GM21723 (cell line): ENCODE results near the gene PLAAT3.
A peak's percentile ranks its signal among the peaks of the same experiment; 100 is the strongest.
"Not testable (repeated sequence)": the region's sequence is repeated elsewhere in the genome, so short reads cannot be mapped to it uniquely, and the experiment has no call there.

Experiments
- ATAC-seq: cut with Tn5 transposase; IDR thresholded peaks from one replicate; pipeline ENCODE4 v1.9.1; 2021; ENCODE audit warnings: mild to moderate bottlenecking, moderate library complexity; ENCODE audit not compliant: unreplicated experiment

The PLAAT3 gene

DNA sequence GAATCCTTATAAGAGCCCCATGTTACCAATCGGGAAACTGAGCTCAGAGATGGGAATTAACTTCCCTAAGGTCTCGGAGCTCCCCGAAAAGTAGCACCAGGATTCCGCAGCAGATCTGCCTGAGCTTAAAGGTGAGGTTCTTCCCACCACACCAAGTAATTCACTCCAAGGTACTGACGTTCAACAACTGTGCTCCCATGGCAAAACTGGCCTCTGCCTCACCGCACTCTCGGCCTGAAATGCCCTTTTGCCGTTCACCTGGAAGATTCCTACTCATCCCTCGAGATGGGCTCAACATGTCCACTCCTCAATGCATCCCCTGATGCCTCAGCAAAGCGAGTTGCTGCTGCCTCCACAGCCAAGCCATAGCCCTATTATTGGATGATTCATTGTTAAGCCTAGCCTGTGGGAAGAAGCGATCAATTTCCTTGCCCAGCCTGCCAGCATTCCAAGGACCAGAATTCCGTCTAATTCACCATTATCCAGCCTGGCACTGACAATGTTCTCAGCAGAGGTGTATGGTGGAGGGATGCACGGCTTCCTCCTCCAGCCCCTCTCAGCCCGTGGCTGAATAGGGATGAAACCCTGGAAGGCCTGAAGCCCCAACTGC is 4.2 kb downstream of the PLAAT3 start:
- ATAC-seq, result no peak

DNA sequence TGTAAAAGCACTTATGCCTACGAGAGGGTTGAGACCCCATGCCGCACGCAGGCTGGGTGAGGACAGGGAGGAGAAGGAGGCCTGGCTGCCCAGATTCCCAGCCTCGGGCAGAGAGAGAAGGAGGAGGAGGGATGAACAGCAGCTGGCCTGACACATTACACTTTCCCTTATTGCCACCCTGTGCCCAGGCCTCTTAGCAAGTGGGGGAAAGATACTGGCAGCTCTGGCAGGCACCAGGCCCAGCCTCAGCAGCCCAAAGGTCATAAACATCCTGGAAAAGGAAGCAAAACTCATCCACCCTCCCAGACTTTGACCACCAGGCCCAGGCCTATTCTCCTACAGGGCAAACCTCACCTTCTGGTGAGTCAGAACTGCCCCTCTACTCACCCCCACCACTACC is 4.7 kb downstream of the PLAAT3 start:
- ATAC-seq, result no peak

DNA sequence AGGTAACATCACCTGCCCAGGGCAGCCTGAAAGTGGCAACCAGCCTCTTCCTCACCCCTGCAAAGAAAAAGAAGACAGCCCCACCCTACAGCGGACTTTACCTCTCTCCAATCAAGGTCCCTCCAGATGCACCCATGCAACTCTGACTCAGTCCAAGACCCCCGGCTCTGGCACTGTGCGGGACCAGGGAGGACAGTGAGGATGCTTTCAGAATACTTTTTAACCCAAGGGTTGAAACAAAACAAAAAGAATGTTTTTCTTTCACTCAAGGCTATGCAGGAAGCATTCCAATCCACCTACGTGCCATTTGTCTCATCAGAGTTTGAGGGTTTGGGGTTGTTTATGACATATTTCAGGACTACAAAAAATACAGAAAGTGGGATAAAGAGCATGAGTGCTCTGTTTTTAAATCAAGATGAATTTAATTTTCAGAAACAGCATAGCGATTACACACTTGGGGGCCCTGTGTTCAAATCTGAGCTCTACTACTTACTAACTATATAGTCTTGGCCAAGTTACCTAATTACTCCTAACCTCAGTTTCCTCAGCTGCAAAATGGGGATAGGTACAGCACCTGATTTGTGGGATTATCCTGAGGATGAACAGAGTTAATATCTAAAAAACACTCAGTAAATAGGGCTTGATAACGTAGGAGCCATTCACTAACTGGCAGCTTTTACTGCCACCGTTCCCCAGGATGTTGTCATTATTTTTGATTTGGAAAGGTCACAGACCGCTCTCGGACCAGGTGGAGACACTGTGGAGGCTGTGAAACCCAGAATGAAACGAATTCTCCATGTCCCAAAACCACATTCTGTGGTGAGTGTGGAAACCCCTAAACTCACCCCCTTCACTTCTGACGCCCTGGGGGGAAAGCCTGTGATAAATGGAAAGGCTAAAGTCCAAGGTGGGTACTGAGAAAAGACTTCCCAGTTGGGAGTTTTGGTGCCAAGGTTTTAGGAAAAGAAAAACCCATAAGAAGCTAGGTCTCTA is 5.6 kb downstream of the PLAAT3 start:
- no peak for ATAC-seq

DNA sequence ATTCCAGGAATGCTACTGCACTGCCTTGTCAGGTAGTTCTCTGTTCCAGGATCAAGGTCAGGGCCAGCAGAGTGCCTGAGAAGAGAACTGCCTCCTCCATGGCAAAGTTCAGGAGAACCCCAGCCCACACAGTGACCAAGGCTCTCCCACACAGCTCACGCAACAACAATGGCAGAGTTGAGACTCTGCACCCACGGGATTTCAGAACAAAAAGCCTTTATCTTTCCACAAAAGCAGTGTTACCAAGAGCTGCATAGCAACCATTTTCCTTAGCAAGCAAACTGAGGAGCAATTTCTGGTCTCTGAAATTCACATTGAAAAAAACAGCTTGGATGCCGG is 11.1 kb downstream of the PLAAT3 start:
- ATAC-seq, result no peak

DNA sequence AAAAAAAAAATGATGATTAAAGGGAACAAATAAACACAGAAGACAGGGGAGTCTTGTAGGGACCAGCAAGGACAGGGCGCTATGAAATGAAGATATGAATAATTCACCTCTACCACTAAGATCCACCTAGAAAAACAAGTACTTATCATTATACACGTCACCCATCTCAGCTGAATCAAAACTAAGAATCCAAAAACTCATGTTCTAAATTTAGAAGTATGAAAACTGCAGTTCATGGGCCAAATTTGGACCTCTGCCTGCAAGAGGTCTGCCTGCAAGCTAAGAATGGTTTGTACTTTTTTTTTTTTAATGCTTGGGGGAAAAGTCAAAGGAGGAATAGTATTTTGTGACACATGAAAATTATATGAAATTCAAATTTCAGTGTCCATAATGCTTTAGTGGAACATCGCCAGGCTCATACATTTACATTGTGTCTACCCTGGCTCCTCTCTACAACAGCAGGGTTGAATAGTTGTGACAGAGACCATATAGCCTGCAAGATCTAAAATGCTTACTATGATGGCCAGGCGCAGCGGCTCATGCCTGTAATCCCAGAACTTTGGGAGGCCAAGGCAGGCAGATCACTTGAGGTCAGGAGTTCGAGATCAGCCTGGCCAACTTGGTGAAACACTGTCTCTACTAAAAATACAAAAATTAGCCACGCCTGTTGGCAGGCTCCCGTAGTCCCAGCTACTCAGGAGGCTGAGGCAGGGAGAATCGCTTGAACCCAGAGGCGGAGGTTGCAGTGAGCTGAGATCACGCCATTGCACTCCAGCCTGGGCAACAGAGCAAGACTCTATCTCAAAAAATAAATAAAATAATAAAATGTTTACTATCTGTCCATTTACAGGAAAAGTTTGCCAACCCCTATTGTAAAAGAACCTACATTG is 11.7 kb downstream of the PLAAT3 start:
- ATAC-seq, result not testable (repeated sequence)

DNA sequence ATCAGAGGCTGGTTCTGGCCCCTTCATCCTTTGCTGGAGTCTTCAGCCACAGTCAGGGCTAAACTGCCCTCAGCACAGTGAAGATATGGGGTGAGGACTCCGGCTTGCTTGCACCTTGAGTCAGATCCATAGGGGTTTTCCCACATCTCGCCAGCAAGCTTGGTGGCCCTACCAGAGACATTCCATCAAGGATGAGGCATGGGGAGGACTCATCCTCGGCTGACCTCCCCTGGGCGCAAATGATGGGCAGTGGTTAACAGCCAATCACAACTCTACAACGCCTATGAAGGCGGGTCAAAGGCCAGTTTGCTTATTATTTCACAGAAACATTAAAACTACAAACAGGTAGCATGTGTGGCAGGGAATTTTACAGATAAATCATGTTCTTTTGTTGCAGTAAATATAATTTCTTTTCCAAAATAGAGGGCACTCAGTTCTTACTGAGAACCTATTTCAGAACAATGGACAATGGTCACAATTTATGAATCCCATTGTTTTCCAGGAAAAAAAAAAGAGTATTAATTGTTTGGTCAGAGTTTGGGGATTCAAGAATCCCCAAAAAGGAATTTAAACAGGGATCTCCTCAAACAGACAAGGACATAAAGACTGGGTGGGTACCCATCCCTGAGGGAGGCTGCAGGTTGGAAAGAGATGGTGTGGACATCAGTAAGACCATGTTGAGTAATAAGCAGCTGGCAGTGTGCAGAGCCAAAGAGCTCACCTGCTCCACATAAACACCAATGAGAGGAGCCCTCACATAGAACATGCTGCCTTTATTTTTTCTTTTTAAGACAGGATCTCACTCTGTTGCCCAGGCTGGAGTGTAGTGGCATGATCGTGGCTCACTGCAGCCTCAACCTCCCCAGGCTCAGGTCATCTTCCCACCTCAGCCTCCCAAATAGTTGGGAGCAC is 14.8 kb downstream of the PLAAT3 start:
- no peak for ATAC-seq

DNA sequence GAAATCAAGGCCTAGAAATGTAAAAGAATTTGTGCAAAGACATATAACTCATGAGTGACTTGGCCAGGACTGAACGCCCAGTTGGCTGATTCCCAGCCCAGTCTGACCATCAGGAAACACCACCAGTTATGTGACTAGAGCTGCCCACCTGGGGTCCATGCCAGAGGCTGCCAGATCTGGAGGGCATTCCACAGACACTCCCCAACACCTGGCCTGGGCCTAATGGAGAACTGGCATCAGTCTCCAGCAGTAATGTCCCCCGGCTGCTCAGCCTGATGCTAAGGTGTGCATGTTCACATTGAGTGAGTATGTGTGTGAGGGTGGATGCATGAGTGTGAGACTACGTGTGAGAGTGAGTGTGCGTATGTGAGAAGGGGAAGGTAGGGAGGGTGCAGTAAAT is 15.7 kb downstream of the PLAAT3 start:
- no peak for ATAC-seq

DNA sequence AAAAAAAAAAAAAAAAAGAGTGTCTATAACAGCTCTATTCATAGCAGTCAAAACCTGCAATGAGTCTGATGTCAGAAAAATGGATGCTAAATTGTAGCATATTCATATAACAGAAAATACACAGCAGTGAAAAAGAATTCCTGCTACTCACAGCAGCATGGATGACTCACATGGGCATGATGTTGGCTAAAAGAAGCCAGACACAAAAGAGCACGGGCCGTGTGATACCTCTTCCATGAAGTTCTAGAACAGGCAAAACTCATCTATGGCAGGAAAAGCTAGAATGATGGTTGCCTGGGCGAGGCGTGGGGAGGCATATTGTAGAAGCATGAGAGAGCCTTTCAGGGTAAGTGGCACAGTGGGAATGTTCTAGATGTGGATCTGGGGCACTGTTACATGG is 18.9 kb downstream of the PLAAT3 start:
- ATAC-seq, result no peak

DNA sequence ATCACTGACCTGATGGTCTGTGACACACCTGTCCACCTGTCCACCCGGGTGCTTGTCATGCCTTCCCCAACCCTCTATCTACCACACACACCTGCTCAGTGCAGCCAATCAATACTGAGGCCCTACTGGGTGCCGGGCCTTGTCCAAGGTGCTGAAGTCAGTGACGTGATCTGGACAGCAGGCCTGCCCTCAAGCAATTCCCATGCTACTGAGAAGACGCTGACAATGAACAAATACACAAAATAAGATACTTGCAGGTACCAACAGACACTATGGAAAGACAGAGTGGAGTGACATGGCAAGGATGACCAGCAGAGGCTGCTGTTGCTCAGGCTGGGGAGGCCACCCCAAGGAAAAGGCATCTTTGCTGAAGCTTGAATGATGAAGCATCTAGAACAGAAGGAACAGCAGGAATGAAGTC is 21.2 kb downstream of the PLAAT3 start:
- ATAC-seq, result no peak

DNA sequence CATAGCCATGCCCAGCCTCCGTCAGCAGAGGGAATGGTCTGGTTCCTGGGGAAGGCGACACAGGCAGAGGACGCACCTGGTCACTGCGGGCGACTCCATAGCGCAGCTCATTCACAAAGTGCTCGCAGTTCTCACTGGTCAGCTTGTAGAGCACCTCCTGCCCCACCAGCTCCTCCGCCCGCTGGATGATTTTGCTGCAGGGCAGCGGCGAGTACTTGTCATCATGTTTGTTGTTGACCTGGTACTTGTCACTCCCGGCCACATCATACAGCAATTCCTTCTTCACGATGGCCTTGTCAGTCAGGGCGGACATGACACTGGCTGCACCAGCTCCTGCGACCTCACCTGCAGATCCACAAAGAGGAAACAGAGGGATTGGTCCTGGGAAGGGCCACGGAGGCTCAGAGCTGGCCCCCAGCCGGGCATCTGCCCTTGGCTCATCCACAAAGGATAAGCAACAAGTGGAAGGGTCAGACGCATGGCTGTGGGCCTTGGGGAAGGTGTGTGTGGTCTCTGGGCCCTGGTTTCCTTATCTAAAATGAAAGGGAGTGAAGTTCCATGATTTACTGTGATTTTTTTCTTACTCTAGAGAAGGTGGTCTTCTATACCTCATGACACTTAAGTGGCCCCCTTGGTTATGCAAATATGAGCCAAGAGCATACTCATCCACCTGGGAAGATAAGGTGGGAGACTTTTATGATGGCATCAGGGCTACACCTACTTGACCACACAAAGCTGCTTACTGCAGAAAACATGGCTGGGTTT is 24.0 kb downstream of the PLAAT3 start:
- ATAC-seq, result no peak

DNA sequence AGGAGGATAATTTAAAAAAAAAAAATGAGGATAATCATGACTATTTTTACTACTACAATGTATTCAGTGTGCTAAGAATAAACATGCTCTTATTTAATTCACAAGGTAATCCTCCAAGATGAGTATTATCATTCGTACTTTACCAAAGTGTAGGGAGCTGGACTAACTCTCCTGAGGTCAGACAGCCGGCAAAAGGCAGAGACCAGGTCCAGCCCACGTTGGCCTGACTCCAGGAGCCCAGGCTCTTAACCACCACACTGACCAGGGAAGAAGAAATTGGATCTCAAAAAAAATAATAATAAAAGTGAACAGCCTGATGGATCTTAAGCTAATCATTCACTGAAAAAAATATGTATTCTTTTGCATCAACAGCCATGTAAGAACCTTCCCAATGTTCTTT is 25.2 kb downstream of the PLAAT3 start:
- no peak for ATAC-seq

DNA sequence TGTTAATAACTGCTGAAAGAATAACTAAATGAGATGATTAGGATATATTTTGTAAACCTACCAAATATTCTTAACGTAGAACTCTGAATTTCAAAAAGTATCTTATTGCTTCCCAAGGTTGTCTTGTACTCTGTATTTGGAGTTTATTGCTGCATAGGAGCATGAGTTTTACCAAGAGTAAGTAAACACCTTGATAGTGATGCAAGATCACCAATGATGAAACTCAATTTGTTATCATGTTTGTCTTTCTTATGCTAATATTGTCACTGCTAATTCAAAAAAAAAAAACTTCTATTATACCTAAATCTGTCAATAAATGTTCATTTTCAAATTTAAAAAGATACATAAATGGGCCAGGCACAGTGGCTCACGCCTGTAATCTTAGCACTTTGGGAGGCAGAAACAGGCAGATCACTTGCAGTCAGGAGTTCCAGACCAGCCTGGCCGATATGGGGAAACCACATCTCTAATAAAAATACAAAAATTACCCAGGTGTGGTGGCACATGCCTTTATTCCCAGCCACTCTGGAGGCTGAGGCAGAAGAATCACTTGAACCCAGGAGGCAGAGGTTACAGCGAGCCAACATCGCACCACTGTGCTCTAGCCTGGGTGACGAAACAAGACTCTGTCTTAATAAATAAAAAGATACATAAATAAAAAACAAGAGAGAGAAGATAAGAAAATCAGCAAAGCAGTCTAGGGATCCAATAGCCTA is 27.6 kb downstream of the PLAAT3 start:
- no peak for ATAC-seq

DNA sequence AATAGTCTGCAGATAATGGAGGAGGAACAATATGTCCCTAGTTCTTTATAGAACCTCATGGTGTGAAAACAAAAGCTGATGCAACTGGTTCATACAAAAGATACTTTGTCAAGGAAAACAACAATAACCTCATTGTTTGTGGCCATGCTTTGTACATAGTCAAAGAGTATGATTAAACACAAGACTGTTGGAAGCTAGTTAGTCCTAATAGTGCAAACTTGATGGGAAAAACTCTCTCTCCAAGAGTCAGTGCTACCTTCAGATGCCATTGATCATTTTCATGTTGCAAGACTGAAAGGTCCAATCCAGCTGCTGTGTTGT is 30.9 kb downstream of the PLAAT3 start:
- ATAC-seq, result no peak

DNA sequence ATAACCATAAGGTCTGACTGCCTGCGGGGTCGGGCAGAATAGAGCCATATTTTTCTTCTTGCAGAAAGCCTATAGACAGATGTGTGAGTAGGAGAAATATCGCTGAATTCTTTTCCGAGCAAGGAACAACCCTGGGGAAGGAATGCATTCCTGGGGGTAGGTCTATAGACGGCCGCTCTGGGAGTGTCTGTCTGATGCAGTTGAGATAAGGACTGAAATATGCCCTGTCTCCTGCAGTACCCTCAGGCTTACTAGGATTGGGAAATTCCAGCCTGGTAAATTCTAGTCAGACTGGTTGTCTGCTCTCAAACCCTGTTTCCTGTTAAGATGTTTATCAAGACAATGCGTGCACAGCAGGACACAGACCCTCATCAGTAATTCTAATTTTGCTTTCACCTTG is 33.0 kb downstream of the PLAAT3 start:
- ATAC-seq, result not testable (repeated sequence)

DNA sequence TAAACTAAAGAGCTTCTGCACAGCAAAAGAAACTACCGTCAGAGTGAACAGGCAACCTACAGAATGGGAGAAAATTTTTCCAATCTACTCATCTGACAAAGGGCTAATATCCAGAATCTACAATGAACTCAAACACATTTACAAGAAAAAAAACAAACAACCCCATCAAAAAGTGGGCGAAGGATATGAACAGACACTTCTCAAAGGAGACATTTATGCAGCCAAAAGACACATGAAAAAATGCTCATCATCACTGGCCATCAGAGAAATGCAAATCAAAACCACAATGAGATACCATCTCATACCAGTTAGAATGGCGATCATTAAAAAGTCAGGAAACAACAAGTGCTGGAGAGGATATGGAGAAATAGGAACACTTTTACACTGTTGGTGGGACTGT is 35.4 kb downstream of the PLAAT3 start:
- ATAC-seq, result not testable (repeated sequence)

DNA sequence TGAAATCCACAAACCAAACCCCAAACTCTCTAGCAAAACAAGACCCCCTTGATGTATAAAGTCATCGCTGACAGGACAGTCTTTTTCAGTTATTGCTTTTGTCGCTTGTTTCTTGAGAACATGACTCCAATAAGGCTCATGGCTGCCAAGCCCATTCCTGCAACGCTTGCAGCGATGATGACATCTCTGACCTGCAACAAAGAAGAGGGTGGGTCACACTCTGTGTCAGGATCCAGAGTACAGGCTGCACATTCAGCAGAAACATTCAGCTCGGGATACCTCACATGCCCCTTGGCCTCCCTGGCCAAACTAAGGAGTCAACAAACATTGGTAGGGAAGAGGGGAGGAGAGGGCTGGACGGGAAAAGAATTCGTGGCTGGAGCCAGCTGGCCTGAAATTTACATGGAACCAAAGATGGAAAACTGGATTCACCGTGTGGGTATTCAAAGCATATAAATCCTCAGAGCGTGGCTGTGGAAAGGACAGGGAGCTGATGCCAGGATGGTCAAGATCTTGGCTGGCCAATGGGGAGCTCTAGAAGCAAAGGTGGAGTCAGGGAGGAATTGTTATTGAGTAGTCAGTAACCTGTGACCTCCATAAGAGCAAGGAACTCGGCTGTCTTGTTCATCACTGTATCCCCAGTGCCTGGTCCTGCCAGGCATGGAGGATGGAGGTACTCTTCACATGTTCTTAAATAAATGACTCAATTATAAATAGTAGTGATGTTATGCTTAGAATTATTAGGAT is 39.2 kb downstream of the PLAAT3 start:
- no peak for ATAC-seq

DNA sequence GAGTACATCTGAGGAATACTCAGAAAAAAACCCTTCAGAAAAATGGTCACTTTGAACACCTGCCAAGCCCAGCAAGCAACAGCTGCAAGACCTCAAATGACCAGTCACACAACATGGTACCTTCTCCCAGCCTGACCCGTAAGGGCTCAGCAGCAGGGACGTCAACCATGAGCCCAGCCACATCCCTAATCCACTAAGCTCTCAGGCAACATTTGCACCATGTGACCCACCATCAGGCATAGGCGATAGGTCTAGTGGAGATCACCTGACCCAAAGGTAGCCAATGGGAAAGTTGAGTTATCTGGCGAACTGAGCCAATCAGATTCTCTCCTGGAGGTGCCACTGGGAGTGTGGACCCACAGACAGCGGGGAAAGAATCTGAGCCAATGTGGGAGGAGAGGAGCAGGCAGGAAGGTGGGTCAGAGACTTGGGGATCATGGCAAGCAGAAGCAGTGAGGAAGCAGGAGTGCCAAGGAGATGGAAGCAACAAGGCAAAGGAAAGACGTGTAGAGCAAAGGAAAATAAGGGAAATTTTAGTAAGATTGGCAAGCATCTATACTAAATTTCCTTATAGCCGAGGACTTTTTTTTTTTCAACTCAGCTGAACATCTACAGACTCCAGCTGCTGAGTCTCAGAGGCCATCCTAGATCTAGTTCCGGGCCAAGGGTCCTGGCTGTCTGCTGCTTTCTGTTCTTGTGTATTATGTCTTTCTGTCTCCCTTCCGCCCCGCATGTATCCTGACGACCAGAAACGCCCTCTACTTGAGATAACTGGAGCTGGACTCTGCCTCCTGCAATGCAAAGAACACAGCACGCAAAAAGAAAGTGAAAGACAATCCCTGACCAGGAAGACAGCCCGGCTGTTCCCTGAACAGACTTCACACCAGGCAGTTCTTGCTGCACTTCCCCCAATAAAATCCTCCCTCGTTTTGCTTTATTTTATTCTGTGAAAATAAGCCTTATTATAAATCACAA is 40.1 kb downstream of the PLAAT3 start:
- peak; percentile 66 for ATAC-seq
